ENCODE results near the gene NCAPH2.

DNA sequence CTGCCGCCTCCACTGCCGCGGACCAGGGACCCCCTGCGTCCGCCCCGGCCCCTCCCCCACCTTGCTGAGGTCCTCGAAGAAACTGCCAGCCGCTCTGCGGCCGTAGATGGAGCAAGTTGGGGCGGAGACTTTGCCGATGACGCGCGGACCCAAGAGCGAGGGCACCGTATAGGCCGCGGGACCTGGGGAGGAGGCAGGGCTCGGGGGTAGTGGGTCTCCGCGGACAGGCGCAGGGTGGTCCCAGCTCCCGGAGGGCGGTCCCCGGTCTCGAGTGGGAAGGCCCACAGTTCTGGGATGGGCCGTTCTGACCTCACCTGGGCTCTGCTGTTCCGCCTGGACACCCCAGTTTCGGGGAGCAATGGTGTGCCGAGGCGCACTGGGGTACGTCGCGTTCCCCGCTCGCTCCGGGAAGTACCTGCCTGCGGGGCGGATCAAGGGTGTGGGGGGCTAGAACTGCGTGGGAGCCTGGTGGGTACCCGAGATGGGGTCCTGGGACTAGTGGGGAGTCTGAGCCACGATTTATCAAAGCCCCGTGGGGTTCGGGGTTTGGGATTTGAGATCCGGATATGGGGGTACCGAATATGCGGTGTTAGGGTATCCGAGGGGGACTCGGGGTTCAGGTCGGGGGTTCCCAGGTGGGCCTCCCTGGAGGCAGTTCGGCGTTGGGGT, 23.0 kb downstream of the NCAPH2 start:
- peak in 1 of 2 donors; percentile 83 for TF ChIP-seq POLR2A (IDR thresholded peaks at IDR 0.05)
- TF ChIP-seq, protein P1, sequence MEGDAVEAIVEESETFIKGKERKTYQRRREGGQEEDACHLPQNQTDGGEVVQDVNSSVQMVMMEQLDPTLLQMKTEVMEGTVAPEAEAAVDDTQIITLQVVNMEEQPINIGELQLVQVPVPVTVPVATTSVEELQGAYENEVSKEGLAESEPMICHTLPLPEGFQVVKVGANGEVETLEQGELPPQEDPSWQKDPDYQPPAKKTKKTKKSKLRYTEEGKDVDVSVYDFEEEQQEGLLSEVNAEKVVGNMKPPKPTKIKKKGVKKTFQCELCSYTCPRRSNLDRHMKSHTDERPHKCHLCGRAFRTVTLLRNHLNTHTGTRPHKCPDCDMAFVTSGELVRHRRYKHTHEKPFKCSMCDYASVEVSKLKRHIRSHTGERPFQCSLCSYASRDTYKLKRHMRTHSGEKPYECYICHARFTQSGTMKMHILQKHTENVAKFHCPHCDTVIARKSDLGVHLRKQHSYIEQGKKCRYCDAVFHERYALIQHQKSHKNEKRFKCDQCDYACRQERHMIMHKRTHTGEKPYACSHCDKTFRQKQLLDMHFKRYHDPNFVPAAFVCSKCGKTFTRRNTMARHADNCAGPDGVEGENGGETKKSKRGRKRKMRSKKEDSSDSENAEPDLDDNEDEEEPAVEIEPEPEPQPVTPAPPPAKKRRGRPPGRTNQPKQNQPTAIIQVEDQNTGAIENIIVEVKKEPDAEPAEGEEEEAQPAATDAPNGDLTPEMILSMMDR (IDR thresholded peaks at IDR 0.05): no peak
